K562 (cell line): ENCODE measurements around the gene GAS2L2. TPM values are rescaled to one million over a fixed set of nuclear protein-coding genes. Genes with fewer than 3 reads are reported as not detected.

Source experiments
- ATAC-seq: fragments of 200-7000 bp; cut with Tn5 transposase; 3 replicates; pipeline ENCODE4 v1.9.1; 2020; ENCODE audit warnings: moderate library complexity
- BruUV-seq: library from RNA; stranded (reverse); fragments of 400-500 nt; replicated peaks from 2 replicates; lab custom pipeline; 2021; lab: Mats Ljungman, UMichigan
- CTCF ChIA-PET: fragments of 300-600 bp; formaldehyde crosslinking; extraction: SDS; loops from one replicate; lab custom pipeline; 2021; ENCODE audit warnings: low intra/inter-chr PET ratio; lab: Yijun Ruan, JAX
- POLR2A ChIA-PET: fragments of 300-600, 350-650 bp; sonication (Branson Sonifier 250); formaldehyde crosslinking; extraction: SDS; loops from one replicate; lab custom pipeline; 2021; ENCODE audit warnings: antibody characterized with exemption, inconsistent platforms; lab: Yijun Ruan, JAX
- DNase-seq, 4 experiments: peaks; one replicate each; pipeline versions ENCODE4 v3.0.0 to v3.0.0-alpha.2; 2011 to 2018; ENCODE audit warnings: low spot score in 3 of 4, mixed read lengths in 3 of 4; ENCODE audit errors: extremely low read depth in 1 of 4
- FAIRE-seq: peaks from 2 replicates; lab custom pipeline; 2011; peaks lifted over from hg19 to GRCh38; lab: Jason Lieb, UNC
- H2AFZ ChIP-seq: 2 replicates; pipeline ENCODE4 v1.6.0; 2011; ENCODE audit warnings: low read depth, low read length, control low read depth, inconsistent platforms
- H3K27ac ChIP-seq: fragments of 200-600 bp; 3 replicates; pipeline ENCODE4 v1.8.0; 2011; ENCODE audit warnings: low read depth, mild to moderate bottlenecking, control low read depth, inconsistent platforms, low read length, moderate library complexity, mixed read lengths; ENCODE audit errors: extremely low read depth
- H3K27me3 ChIP-seq, 2 experiments: fragments of 300-600 bp in 1 of 2; 2 replicates in 1 of 2; 3 replicates in 1 of 2; pipeline versions ENCODE4 v1.6.0 to v1.8.0; 2011; ENCODE audit warnings: inconsistent platforms in 2 of 2, low read length in 2 of 2, mild to moderate bottlenecking in 1 of 2, mixed read lengths in 1 of 2, moderate library complexity in 1 of 2; ENCODE audit not compliant: control insufficient read depth in 2 of 2, insufficient read depth in 2 of 2
- H3K36me3 ChIP-seq: fragments of 300-600 bp; 3 replicates; pipeline ENCODE4 v1.8.0; 2011; ENCODE audit warnings: mild to moderate bottlenecking, low read length, inconsistent platforms; ENCODE audit not compliant: control insufficient read depth, insufficient read depth
- H3K4me1 ChIP-seq, 2 experiments: fragments of 200-600 bp in 1 of 2; replicated peaks in 1 of 2; 2 replicates in 1 of 2; 3 replicates in 1 of 2; pipeline versions ENCODE4 v1.5.1 to v1.8.0; 2011; ENCODE audit warnings: inconsistent platforms in 2 of 2, low read length in 2 of 2, mild to moderate bottlenecking in 1 of 2, mixed read lengths in 1 of 2, moderate library complexity in 1 of 2; ENCODE audit not compliant: control insufficient read depth in 2 of 2, insufficient read depth in 2 of 2
- H3K4me2 ChIP-seq: 2 replicates; pipeline ENCODE4 v1.6.1; 2011; ENCODE audit warnings: low read length, control low read depth, inconsistent platforms, mixed read lengths; ENCODE audit not compliant: insufficient read depth
- H3K4me3 ChIP-seq: fragments of 200-600 bp; sonication (generic), shearing (Covaris generic); 2 replicates; pipeline ENCODE4 v1.5.1; 2016; ENCODE audit warnings: control low read depth, inconsistent platforms
- H3K79me2 ChIP-seq: fragments of 200-600 bp; 3 replicates; pipeline ENCODE4 v1.8.0; 2011; ENCODE audit warnings: low read length, inconsistent platforms; ENCODE audit not compliant: control insufficient read depth, insufficient read depth
- H3K9ac ChIP-seq, 2 experiments: 2 replicates each; pipeline versions ENCODE4 v1.6.0 to v1.6.1; 2011; ENCODE audit warnings: low read depth in 2 of 2, low read length in 2 of 2, control low read depth in 1 of 2, inconsistent platforms in 1 of 2, mild to moderate bottlenecking in 1 of 2, mixed read lengths in 1 of 2; ENCODE audit not compliant: insufficient read depth in 1 of 2
- H3K9me1 ChIP-seq: one replicate; pipeline ENCODE4 v1.6.0; 2011; ENCODE audit warnings: inconsistent platforms, mild to moderate bottlenecking, low read length, moderate library complexity; ENCODE audit not compliant: control insufficient read depth, insufficient read depth
- H3K9me3 ChIP-seq: replicated peaks from 2 replicates; pipeline ENCODE4 v1.5.1; 2011; ENCODE audit warnings: low read depth, low read length, inconsistent platforms; ENCODE audit not compliant: control insufficient read depth, insufficient read depth
- H4K20me1 ChIP-seq: replicated peaks from 2 replicates; pipeline ENCODE4 v1.6.1; 2011; ENCODE audit warnings: low read length, inconsistent platforms, mixed read lengths; ENCODE audit not compliant: control insufficient read depth, insufficient read depth
- ATF4 ChIP-seq: fragments of 450-650 bp; formaldehyde crosslinking; IDR thresholded peaks from 2 replicates; pipeline ENCODE4 v1.4.0; 2022; ENCODE audit warnings: mild to moderate bottlenecking, moderate library complexity
- GATA2 ChIP-seq: sonication (generic); formaldehyde crosslinking; IDR thresholded peaks from 2 replicates; pipeline ENCODE4 v1.4.0; 2020; ENCODE audit warnings: mild to moderate bottlenecking, missing genetic modification reagents
- NFIC ChIP-seq: fragments of 450-650 bp; IDR thresholded peaks from 2 replicates; pipeline ENCODE4 v1.6.1; 2017; ENCODE audit warnings: mild to moderate bottlenecking, inconsistent platforms
- POLR2AphosphoS2 ChIP-seq: IDR thresholded peaks from 2 replicates; pipeline ENCODE4 v1.6.1; 2012; ENCODE audit warnings: low read length, improper control_type of control experiment
- SIX5 ChIP-seq, 2 experiments: IDR thresholded peaks; 2 replicates each; pipeline ENCODE4 v1.6.1; 2011; ENCODE audit warnings: low read length in 2 of 2, borderline replicate concordance in 1 of 2, low read depth in 1 of 2, mild to moderate bottlenecking in 1 of 2, moderate library complexity in 1 of 2; ENCODE audit not compliant: insufficient read depth in 1 of 2
- SMC3 ChIP-seq: conservative IDR thresholded peaks from 2 replicates; pipeline ENCODE4 v1.6.1; 2011; ENCODE audit warnings: low read depth, low read length, improper control_type of control experiment; ENCODE audit not compliant: insufficient read depth
- SRSF3 ChIP-seq: fragments of 200-400 bp; formaldehyde crosslinking; IDR thresholded peaks from 2 replicates; pipeline ENCODE4 v1.6.1; 2016; ENCODE audit warnings: mild to moderate bottlenecking, low read length, moderate library complexity; ENCODE audit not compliant: insufficient read depth
- STAG1 ChIP-seq: sonication (generic); formaldehyde crosslinking; IDR thresholded peaks from 2 replicates; pipeline ENCODE4 v1.5.0; 2020; ENCODE audit warnings: missing genetic modification reagents, borderline replicate concordance
- TCF3 ChIP-seq: sonication (generic); formaldehyde crosslinking; IDR thresholded peaks from 2 replicates; pipeline ENCODE4 v1.4.0; 2020; ENCODE audit warnings: mild to moderate bottlenecking, missing genetic modification reagents
- TSHZ1 ChIP-seq: fragments of 250-450 bp; sonication (Bioruptor Pico); IDR thresholded peaks from 2 replicates; pipeline ENCODE4 v1.4.0; 2020; ENCODE audit warnings: mild to moderate bottlenecking, moderate library complexity
- ZBTB43 ChIP-seq: sonication (generic); formaldehyde crosslinking; IDR thresholded peaks from 2 replicates; pipeline ENCODE4 v1.8.0; 2023; ENCODE audit warnings: mild to moderate bottlenecking, missing genetic modification reagents
- ZNF280A ChIP-seq: fragments of 450-650 bp; IDR thresholded peaks from 2 replicates; pipeline ENCODE4 v1.6.1; 2018; ENCODE audit warnings: mild to moderate bottlenecking, low read depth; ENCODE audit not compliant: partially characterized antibody
- WGBS: fragments of 100-300 bp; shearing (Covaris generic); methylation state at CpG from one replicate; pipeline ENCODE4 v1.1.6; 2016; ENCODE audit warnings: low coverage, mixed read lengths; ENCODE audit not compliant: insufficient coverage; ENCODE audit errors: missing lambda C conversion rate; 5-methylcytosine and 5-hydroxymethylcytosine counted together
- in situ Hi-C: fragments of 300-500 bp; cut with MboI; formaldehyde crosslinking; loops from 4 replicates; pipeline ENCODE4 v1.15.0; 2018; ENCODE audit warnings: inconsistent platforms, mixed read lengths
- intact Hi-C: fragments of 100-400 bp; cut with micrococcal nuclease; formaldehyde crosslinking; loops from 2 replicates; pipeline ENCODE4 v1.14.2; 2022
- polyA plus RNA-seq, 8 experiments: library from polyadenylated mRNA; depleted of rRNA in 4 of 8; stranded (reverse) in 5 of 8; unstranded in 3 of 8; fragments of >200 nt; fragmentation: Nextera tagmentation in 2 of 8; fragmentation: Illumina TruSeq in 1 of 8; extraction: Ambion mirVana in 2 of 8; extraction: Trizol in 1 of 8; gene quantifications; 2 replicates each; pipeline versions ENCODE4 v1.2.1 to v1.2.3, GENCODE V29; 2011 to 2014; ENCODE audit warnings: inconsistent platforms in 1 of 8, missing spikeins in 1 of 8
- total RNA-seq, 7 experiments: library from RNA; depleted of rRNA in 6 of 7; stranded (reverse); fragments of >200 nt in 6 of 7; fragmentation: Illumina TruSeq in 2 of 7; extraction: Trizol in 2 of 7; gene quantifications; 2 replicates each; pipeline versions ENCODE4 v1.2.1 to v1.2.3, GENCODE V29; 2011 to 2021; ENCODE audit warnings: low replicate concordance in 1 of 7

Gene GAS2L2
- total and polyA plus RNA-seq, 9 of the 15 experiments (the other 6 are each of a cell fraction or from before 2014, with no cell fraction given) = not detected

- 58% methylated on average over 5 of the region's 6 CpGs for WGBS
- Histone ChIP-seq H3K9me3 (no peaks in the 10 kb centered on the region), H3K79me2 (no peaks in the 10 kb centered on the region), H3K4me2 (no peak overlapping the region), H3K4me3 (no peak overlapping the region), H3K9ac (no peak overlapping the region), H3K36me3 (peaks cover 60% of the 10 kb centered on the region), H3K27me3 (no peaks in the 10 kb centered on the region), H3K4me1 (peaks cover 3% of the 10 kb centered on the region in 2 experiments; a peak in 3 of 5 replicates), H4K20me1 (no peaks in the 10 kb centered on the region; the same call in 1 of the 2 replicates), H3K27ac (no peak overlapping the region), H3K9me1 (no peaks in the 10 kb centered on the region), H2AFZ (no peak overlapping the region)
- no TSS peak for BruUV-seq
- ChIA-PET POLR2A (interaction anchor here (0.6 to 1.0 kb wide), 3 partner anchors 21 to 125 kb away, joined by 3 to 4 read pairs (median 3); no protein-coding TSS in a partner anchor), CTCF (no interaction called here)
- FAIRE-seq (no peak), ATAC-seq (no peak), DNase-seq (no peak)
- in situ Hi-C loops (loop anchor here (25.0 kb wide), 1 partner anchor 1289 kb away; no protein-coding TSS in a partner anchor), intact Hi-C loops (no loop called here)
- TF ChIP-seq SMC3 (no peak), NFIC (peak; percentile 89), SRSF3 (no peak), TCF3 (CRISPR knock-in tag) (no peak), STAG1 (CRISPR knock-in tag) (no peak), ZBTB43 (CRISPR knock-in tag) (no peak), ZNF280A (no peak), SIX5 (IDR thresholded peaks at IDR 0.05; ENCODE audit: borderline replicate concordance in 1 of 2, insufficient read depth in 1 of 2, low read depth in 1 of 2, low read length in 2 of 2) (no peak), GATA2 (CRISPR knock-in tag) (no peak), ATF4 (CRISPR knock-in tag) (no peak), TSHZ1 (CRISPR knock-in tag) (no peak), POLR2AphosphoS2 (0 out of 2 replicates have a peak, but pooled peaks have one; percentile 10)
These were observed 26.7 kb downstream of the GAS2L2 start for GRCh38 chr17:35726127-35726952.
